ENCODE measurements around the gene NCAPG2.

GRCh38 chr7:158725506-158725800 is 20.8 kb upstream of the NCAPG2 start:
- TF ChIP-seq, protein P1, sequence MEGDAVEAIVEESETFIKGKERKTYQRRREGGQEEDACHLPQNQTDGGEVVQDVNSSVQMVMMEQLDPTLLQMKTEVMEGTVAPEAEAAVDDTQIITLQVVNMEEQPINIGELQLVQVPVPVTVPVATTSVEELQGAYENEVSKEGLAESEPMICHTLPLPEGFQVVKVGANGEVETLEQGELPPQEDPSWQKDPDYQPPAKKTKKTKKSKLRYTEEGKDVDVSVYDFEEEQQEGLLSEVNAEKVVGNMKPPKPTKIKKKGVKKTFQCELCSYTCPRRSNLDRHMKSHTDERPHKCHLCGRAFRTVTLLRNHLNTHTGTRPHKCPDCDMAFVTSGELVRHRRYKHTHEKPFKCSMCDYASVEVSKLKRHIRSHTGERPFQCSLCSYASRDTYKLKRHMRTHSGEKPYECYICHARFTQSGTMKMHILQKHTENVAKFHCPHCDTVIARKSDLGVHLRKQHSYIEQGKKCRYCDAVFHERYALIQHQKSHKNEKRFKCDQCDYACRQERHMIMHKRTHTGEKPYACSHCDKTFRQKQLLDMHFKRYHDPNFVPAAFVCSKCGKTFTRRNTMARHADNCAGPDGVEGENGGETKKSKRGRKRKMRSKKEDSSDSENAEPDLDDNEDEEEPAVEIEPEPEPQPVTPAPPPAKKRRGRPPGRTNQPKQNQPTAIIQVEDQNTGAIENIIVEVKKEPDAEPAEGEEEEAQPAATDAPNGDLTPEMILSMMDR (IDR thresholded peaks at IDR 0.05; ENCODE audit: poor library complexity, severe bottlenecking): no peak
- TF ChIP-seq TAF1 (IDR thresholded peaks at IDR 0.05; ENCODE audit: low read depth): no peak
